Dendritic cell treated with granulocyte-macrophage colony-stimulating factor and Interleukin-4, amounts not matched to agents 40 ng/mL and 50 ng/mL, for 4 days (primary cell): ENCODE data around the gene COX8C.

Experiments used
- H3K27ac Mint-ChIP-seq: one replicate; pipeline ENCODE4 v1.8.0; 2022; ENCODE audit warnings: mild to moderate bottlenecking, mixed read lengths
- H3K27me3 Mint-ChIP-seq: one replicate; pipeline ENCODE4 v1.8.0; 2022; ENCODE audit warnings: mild to moderate bottlenecking, mixed read lengths
- H3K36me3 Mint-ChIP-seq: one replicate; pipeline ENCODE4 v1.8.0; 2022; ENCODE audit warnings: low read depth, mixed read lengths
- H3K4me1 Mint-ChIP-seq: one replicate; pipeline ENCODE4 v1.8.0; 2022; ENCODE audit warnings: low read depth, mixed read lengths
- H3K4me3 Mint-ChIP-seq: one replicate; pipeline ENCODE4 v1.8.0; 2022; ENCODE audit warnings: mild to moderate bottlenecking, moderate library complexity, mixed read lengths
- H3K9me3 Mint-ChIP-seq: one replicate; pipeline ENCODE4 v1.8.0; 2022; ENCODE audit warnings: mixed read lengths
- intact Hi-C: fragments of 100-400 bp; cut with micrococcal nuclease; formaldehyde crosslinking; loops from one replicate; pipeline ENCODE4 v1.15.0; 2022

COX8C gene

GRCh38 chr14:93346926-93347721 is at the start of gene COX8C:
TSS of gene COX8C (plus strand) at chr14:93347182. CDS start at chr14:93347269, 87 bp downstream.
- Mint-ChIP-seq H3K27me3 (no peaks in the 10 kb centered on the region), H3K9me3 (peaks cover 16% of the 10 kb centered on the region), H3K36me3 (no peaks in the 10 kb centered on the region), H3K4me1 (peaks cover 16% of the 10 kb centered on the region), H3K4me3 (no peak within 1 kb of the TSS), H3K27ac (no peak within 1 kb of the TSS)
- intact Hi-C loops, result no loop called here

- Mint-ChIP-seq H3K36me3 (peaks cover 4% of the 10 kb centered on the region), H3K27ac (no peak overlapping the region), H3K4me1 (peaks cover 46% of the 10 kb centered on the region), H3K9me3 (no peaks in the 10 kb centered on the region), H3K27me3 (no peaks in the 10 kb centered on the region), H3K4me3 (no peak overlapping the region)
- intact Hi-C loops, result no loop called here
These were observed 47.6 kb upstream of the COX8C start for GRCh38 chr14:93299416-93299815.

- no peak overlapping the region for H3K4me3 Mint-ChIP-seq
- peaks cover 49% of the 10 kb centered on the region for H3K4me1 Mint-ChIP-seq
- peak overlapping the region; percentile 57 for H3K27ac Mint-ChIP-seq
- H3K36me3 Mint-ChIP-seq, result no peaks in the 10 kb centered on the region
- intact Hi-C loops, result no loop called here
- no peaks in the 10 kb centered on the region for H3K9me3 Mint-ChIP-seq
- H3K27me3 Mint-ChIP-seq, result no peaks in the 10 kb centered on the region
These were observed 47.1 kb upstream of the COX8C start for GRCh38 chr14:93299866-93300265.

- Mint-ChIP-seq H3K4me3 (no peak overlapping the region), H3K36me3 (no peaks in the 10 kb centered on the region), H3K4me1 (peaks cover 59% of the 10 kb centered on the region), H3K9me3 (no peaks in the 10 kb centered on the region), H3K27me3 (no peaks in the 10 kb centered on the region), H3K27ac (no peak overlapping the region)
- intact Hi-C loops, result no loop called here
These were observed 45.0 kb upstream of the COX8C start for GRCh38 chr14:93301821-93302447.

- Mint-ChIP-seq H3K36me3 (no peaks in the 10 kb centered on the region), H3K27ac (peak overlapping the region; percentile 13), H3K4me3 (no peak overlapping the region), H3K9me3 (no peaks in the 10 kb centered on the region), H3K27me3 (no peaks in the 10 kb centered on the region), H3K4me1 (peaks cover 67% of the 10 kb centered on the region)
- intact Hi-C loops, result no loop called here
These were observed 44.0 kb upstream of the COX8C start for GRCh38 chr14:93302688-93303581.

- intact Hi-C loops, result no loop called here
- H3K4me1 Mint-ChIP-seq, result peaks cover 69% of the 10 kb centered on the region
- no peak overlapping the region for H3K27ac Mint-ChIP-seq
- H3K27me3 Mint-ChIP-seq, result no peaks in the 10 kb centered on the region
- H3K4me3 Mint-ChIP-seq, result no peak overlapping the region
- no peaks in the 10 kb centered on the region for H3K36me3 Mint-ChIP-seq
- H3K9me3 Mint-ChIP-seq, result no peaks in the 10 kb centered on the region
These were observed 43.3 kb upstream of the COX8C start for GRCh38 chr14:93303659-93304058.

- intact Hi-C loops, result no loop called here
- Mint-ChIP-seq H3K4me1 (peaks cover 69% of the 10 kb centered on the region), H3K36me3 (no peaks in the 10 kb centered on the region), H3K9me3 (no peaks in the 10 kb centered on the region), H3K27me3 (no peaks in the 10 kb centered on the region), H3K27ac (no peak overlapping the region), H3K4me3 (no peak overlapping the region)
These were observed 42.2 kb upstream of the COX8C start for GRCh38 chr14:93304771-93305170.

GRCh38 chr14:93305725-93306418 is 41.1 kb upstream of the COX8C start:
- Mint-ChIP-seq H3K27me3 (no peaks in the 10 kb centered on the region), H3K9me3 (no peaks in the 10 kb centered on the region), H3K4me1 (peaks cover 63% of the 10 kb centered on the region), H3K27ac (peak overlapping the region; percentile 61), H3K36me3 (no peaks in the 10 kb centered on the region), H3K4me3 (no peak overlapping the region)
- intact Hi-C loops, result no loop called here

- intact Hi-C loops, result no loop called here
- H3K27me3 Mint-ChIP-seq, result no peaks in the 10 kb centered on the region
- peak overlapping the region; percentile 56 for H3K27ac Mint-ChIP-seq
- no peak overlapping the region for H3K4me3 Mint-ChIP-seq
- peaks cover 60% of the 10 kb centered on the region for H3K4me1 Mint-ChIP-seq
- H3K9me3 Mint-ChIP-seq, result no peaks in the 10 kb centered on the region
- no peaks in the 10 kb centered on the region for H3K36me3 Mint-ChIP-seq
These were observed 40.2 kb upstream of the COX8C start for GRCh38 chr14:93306812-93307211.

- intact Hi-C loops, result no loop called here
- H3K27me3 Mint-ChIP-seq, result no peaks in the 10 kb centered on the region
- H3K4me3 Mint-ChIP-seq, result no peak overlapping the region
- H3K9me3 Mint-ChIP-seq, result no peaks in the 10 kb centered on the region
- no peaks in the 10 kb centered on the region for H3K36me3 Mint-ChIP-seq
- H3K27ac Mint-ChIP-seq, result peak overlapping the region; percentile 47
- peaks cover 44% of the 10 kb centered on the region for H3K4me1 Mint-ChIP-seq
These were observed 38.2 kb upstream of the COX8C start for GRCh38 chr14:93308686-93309345.

GRCh38 chr14:93309427-93309966 is 37.5 kb upstream of the COX8C start:
- Mint-ChIP-seq H3K27me3 (no peaks in the 10 kb centered on the region), H3K27ac (peak overlapping the region; percentile 47), H3K4me1 (peaks cover 38% of the 10 kb centered on the region), H3K36me3 (no peaks in the 10 kb centered on the region), H3K4me3 (no peak overlapping the region), H3K9me3 (no peaks in the 10 kb centered on the region)
- intact Hi-C loops, result no loop called here

GRCh38 chr14:93311082-93311481 is 35.9 kb upstream of the COX8C start:
- intact Hi-C loops, result no loop called here
- Mint-ChIP-seq H3K4me1 (peaks cover 31% of the 10 kb centered on the region), H3K4me3 (no peak overlapping the region), H3K36me3 (no peaks in the 10 kb centered on the region), H3K27me3 (no peaks in the 10 kb centered on the region), H3K27ac (no peak overlapping the region), H3K9me3 (no peaks in the 10 kb centered on the region)

GRCh38 chr14:93315575-93315974 is 31.4 kb upstream of the COX8C start:
- Mint-ChIP-seq H3K4me3 (no peak overlapping the region), H3K9me3 (no peaks in the 10 kb centered on the region), H3K27ac (no peak overlapping the region), H3K27me3 (no peaks in the 10 kb centered on the region), H3K36me3 (no peaks in the 10 kb centered on the region), H3K4me1 (peaks cover 41% of the 10 kb centered on the region)
- intact Hi-C loops, result no loop called here
